NT2/D1 (cell line): Measurements from ENCODE around the gene DESI2.

Source experiments
- SUZ12 ChIP-seq: IDR thresholded peaks from 2 replicates; pipeline ENCODE4 v1.6.1; 2011; ENCODE audit not compliant: insufficient read length, insufficient read depth; ENCODE audit errors: extremely low read depth
- YY1 ChIP-seq: IDR thresholded peaks from 2 replicates; pipeline ENCODE4 v1.6.1; 2011; ENCODE audit not compliant: insufficient read length, insufficient read depth
- ZNF274 ChIP-seq: IDR thresholded peaks from 2 replicates; pipeline ENCODE4 v1.6.1; 2011; ENCODE audit warnings: mild to moderate bottlenecking, low read depth, low read length

DNA sequence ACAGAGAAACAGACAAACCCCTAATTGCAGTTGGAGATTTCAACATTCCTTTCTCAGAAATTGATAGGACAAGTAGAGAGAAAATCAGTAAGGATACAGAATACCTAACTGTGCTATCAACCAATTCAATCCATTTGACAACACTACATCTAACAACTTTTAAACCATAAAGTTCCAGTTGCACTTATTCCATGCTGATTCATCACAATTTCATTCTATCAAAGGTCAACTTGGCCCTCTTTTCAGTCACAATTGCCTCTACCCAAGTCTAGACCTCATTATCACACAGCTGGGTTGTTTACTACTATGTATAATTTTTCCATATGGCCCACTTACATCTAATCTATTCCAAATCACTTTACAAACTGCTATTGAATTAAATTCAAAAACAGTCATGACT lies 19.8 kb upstream of the DESI2 start:
- TF ChIP-seq SUZ12 (no peak), ZNF274 (no peak), YY1 (no peak)
